Globus pallidus (tissue), 1 donor: Measurements from ENCODE around the gene CNKSR3.
A peak's percentile ranks its signal among the peaks of the same experiment; 100 is the strongest.

Experiments used
- DNase-seq: peaks from one replicate; pipeline ENCODE4 v3.0.0-alpha.2; 2015; ENCODE audit warnings: low spot score

CNKSR3 gene

GRCh38 chr6:154502553-154502952, 7.9 kb downstream of the CNKSR3 start:
- no peak for DNase-seq

GRCh38 chr6:154501578-154501868, 9.0 kb downstream of the CNKSR3 start:
- no peak for DNase-seq

DNA sequence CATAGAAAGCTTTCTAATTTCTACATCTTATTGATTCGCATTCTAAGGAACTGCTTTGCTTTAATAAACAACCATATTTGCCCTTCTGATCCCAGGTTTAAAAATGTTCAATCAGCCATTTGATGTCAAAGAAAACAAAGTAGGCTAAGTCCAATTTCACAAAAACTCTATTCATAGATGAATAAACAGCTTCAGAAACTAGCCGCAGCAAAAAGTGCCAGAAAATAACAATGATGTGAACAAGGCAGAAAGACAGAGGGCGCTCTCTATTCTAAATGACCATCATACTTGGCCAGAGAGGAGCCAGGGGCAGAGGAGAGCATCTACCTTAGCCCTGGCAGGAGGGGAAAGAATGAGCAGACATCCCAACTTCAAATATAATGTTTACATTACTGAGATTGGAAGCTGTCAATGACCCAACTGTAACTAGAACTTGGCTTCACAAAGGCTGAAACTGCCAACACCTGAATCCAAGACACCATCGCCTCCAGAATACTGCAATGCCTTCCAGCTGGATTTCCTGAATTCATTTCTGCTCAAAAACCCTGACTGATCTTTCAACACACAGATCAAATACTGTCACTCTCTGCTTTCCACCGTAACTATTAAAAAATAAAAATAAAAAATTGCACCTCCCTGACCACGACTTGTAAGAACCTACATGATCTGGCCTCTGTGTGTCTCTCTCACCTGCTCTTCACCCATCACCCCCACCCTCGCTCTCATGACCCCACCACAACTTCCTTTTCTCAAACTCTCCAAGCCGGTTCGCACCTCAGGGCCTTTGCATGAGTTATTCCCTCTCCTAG, 9.5 kb downstream of the CNKSR3 start:
- peak; percentile 94 for DNase-seq

DNA sequence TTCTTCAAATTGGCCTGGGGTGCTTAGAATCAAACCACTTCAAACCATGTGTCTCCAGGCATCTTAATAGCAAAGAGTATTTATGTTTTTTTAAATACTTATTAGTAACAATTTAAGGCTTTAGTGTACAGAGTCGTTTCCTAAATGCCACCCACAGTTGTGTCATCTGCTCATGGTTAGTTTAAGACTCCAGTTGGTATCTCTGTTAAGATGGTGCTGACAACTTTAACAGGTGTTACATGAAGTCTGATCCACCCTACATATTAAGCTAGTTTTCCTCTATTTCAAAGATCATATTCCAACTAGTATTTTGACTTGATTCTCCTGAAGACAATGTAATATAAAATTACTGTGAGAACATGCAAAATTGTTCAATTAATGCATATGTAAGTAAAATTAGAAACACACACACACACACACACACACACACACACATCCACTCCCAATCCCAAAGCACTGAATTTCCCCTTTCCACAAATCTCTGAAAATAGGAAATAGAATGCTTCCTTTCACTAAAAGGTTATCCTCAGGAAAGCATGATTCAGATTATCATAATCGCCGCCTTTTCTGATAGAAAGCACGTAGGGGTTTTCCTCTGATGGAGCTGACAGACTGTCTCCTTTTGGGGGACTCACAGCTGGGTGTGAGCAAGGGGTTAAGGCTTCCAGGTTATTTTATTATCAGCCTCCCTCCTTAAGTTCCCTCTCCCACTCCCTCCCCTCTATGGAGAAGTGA, 10.5 kb downstream of the CNKSR3 start:
- DNase-seq: no peak

- no peak for DNase-seq
These were observed 12.0 kb downstream of the CNKSR3 start for GRCh38 chr6:154498340-154498934.

- DNase-seq: no peak
These were observed 13.5 kb downstream of the CNKSR3 start for GRCh38 chr6:154496793-154497517.

DNA sequence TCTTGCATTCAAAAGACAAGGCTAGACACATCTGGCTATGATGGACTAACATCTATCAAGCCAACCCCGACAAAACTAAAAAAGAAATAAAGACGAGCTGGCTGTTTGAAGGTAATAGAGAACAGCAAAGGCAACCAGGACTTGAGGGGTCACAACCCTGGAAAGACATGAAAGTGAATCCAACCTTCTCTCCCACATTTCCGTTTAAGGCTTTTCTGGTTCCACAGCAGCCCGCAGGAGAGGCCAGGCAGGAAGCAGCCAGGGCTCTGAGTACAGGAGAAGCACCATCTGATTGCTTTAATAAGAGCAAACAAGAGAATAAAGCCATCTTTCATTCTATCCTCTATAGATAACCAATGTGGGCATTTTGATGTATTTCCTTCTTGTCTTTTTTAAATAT, 14.3 kb downstream of the CNKSR3 start:
- no peak for DNase-seq

DNA sequence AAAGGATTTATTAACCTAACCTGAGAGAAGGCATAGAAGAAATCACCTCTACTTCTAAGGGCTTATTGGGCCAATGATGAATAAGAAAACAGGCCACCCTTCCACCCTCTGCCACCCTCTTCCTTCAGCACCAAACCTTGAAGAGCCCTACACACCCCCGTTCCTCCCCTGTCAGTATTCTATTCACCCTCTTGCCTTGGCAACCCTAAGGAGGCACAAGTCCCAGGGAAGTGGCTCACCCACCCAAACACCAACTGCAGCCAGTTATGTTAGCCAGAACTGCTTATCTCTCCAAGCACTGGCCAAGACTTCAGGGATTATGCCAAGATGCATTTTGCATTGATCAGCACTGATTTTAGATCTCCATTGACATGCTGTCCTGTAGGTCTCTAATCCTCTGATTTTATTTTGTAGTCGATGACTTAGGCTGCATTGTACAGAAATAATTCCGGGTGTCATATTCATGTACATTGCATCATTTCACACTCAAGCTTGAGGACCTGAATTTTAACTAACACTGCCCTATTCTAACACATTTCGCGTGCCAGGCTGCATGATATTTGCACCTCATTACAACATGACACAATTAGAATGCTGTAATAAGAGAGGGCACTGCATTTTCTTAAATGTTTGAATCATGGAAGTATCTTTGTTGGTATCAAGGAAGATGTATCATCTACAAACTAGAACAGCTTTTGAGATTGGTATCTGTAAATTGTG, 15.7 kb downstream of the CNKSR3 start:
- DNase-seq: no peak

DNA sequence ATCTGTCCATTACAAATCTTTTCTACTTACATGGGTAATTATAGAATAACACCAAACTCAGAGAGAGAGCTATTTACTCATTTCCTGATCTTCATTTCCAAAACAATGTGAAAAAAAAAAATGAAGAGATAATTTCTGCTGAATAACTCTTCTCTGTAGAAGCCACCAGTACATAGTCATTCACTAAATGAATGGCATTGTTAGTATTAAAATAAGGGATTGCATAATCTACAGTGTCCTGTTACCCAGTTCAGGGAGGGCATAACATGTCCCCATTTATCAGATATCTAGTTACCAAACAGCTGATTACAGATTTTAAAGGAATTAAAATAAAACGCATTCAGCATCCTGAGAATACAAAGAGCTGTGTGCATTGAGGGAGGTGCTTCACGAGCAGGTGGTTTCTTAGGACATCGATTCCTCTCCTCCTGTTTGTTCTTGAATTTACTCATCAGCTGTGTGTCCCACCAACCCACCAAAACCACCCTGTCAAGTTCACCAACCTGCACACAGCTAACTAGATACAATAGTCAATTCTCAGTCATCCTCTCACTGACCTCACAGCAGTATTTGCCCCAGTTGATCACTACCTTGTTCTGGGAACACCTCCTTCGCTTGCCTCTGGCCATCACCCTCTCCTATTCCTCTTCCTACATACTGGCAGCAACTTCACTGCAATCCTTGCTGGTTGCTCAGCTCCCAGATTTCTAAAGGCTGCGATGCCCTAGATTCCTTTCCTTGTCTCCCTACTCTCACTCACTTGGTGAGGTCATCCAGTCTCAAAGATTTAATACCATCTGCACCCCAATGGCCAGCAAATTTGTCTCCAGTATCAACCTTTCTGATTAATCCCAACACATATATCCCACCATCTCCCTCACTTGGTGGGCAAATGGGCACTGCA, 18.7 kb downstream of the CNKSR3 start:
- no peak for DNase-seq

GRCh38 chr6:154489822-154490221, 20.7 kb downstream of the CNKSR3 start:
- no peak for DNase-seq

DNA sequence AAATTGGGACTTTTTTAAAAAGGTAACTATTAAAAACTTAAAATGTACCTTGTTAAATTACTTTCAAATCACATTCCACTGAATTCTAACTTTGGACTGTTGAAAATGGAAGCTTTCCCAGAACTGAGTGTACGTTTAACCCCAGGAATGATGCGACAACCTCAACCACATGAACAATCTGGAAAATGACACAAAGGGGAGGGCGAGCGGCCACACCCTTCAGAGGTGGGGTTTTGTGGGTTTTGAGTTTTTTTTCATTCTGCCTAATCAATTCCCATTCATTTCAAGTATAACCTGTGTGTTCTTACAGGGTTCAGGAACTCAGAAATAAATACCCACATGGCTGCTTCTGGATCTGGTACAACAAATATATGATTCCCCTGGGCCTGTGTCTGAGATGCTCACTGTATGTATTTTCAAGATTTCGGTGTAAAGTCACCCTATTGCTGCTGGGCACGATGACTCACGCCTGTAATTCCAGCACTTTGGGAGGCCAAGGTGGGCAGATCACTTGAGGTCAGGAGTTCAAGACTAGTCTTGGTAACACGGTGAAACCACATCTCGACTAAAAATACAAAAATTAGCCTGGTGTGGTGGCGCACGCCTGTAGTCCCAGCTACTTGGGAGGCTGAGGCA, 21.6 kb downstream of the CNKSR3 start:
- DNase-seq: no peak

DNA sequence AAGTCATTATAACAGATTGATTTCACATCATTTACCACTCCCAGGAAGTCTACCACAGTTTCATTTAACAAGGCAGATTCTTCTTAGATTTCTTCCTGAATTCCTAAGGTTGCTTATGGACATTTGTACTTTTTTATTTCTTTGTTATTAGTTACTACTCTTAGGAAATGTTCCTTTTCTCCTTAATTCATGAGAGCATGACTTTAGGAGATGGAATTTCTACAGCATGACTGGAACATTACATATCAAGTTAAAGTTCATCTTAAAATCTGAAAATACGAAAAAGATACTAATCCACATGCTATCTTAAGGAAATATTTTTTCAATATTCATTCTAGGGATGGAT, 22.3 kb downstream of the CNKSR3 start:
- DNase-seq: no peak

DNA sequence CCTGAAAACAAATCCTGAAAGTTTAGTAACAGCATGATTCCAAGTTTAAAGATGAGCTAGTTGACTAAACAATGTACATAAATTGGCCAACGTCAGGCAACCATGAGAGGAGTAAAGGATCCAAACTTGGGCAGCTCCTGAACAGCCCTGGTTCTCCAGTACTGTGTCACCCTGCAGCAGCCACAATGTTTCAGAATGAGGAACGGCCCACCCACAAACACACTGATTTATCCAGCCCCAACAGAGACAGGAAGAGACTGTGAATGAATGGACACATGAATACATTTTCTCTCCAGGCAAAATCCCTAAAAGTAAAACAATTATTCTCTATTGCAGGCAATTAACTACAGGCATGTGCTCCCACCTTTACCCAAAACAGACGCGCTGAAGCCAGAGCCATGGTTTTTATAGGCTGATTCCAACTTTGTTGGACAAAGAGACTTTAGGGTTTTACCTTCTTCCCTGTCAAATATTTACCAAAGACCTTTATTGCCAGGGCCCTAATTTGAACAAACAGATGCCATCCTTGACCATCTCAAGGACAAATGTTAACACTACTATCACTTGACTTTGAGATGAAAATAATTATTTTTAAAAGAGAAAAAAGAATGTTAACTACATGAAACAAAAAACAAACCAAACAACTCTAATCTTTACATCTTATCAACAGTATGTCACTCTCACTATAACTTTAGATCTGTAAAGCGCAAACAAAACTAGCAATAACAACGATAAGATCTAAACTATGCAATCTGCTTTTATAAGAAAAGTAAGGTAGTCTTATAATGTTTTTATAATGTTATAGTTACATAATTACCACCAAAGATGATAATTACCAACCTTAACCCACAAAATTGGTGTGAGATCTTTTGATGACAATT, 22.9 kb downstream of the CNKSR3 start:
- DNase-seq: no peak

- DNase-seq: no peak
These were observed 24.7 kb downstream of the CNKSR3 start for GRCh38 chr6:154485815-154486214.

GRCh38 chr6:154484942-154485341, 25.5 kb downstream of the CNKSR3 start:
- no peak for DNase-seq

DNA sequence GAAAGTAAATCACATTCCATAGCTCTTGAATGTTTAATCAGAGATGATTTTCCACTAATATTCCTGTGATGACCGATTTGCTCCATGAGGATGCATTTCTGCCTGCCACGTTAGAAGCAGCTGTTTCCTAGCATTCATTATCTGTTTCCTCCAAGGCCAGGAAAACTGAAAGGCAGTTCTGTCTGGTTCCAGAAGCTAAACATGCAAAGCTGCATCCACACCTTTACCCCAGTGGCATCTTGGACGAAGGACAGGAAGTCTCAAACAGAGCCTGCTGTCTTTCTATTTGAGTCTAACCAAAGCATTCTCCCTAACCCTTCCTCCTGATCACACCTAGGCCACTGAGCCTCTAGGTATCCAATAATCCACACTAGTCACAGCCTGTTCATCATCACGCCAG, 27.6 kb downstream of the CNKSR3 start:
- no peak for DNase-seq

- DNase-seq: no peak
These were observed 28.9 kb downstream of the CNKSR3 start for GRCh38 chr6:154481521-154482013.

- DNase-seq: no peak
These were observed 30.5 kb downstream of the CNKSR3 start for GRCh38 chr6:154479771-154480639.
